H9 (cell line): ENCODE results near the gene DECR2. TPM values are rescaled to one million over a fixed set of nuclear protein-coding genes. Genes with fewer than 3 reads are reported as not detected.

Experiments used
- DNase-seq: peaks from one replicate; pipeline ENCODE4 v3.0.0-alpha.2; 2017
- H2AFZ ChIP-seq: one replicate; pipeline ENCODE4 v1.6.1; 2013; ENCODE audit warnings: mild to moderate bottlenecking, low read length, control low read depth, moderate library complexity
- H2AK5ac ChIP-seq: 2 replicates; pipeline ENCODE4 v1.6.1; 2013; ENCODE audit warnings: low read length, control low read depth, mixed read lengths; ENCODE audit not compliant: insufficient read length
- H2BK120ac ChIP-seq: one replicate; pipeline ENCODE4 v1.6.1; 2013; ENCODE audit warnings: low read depth, mild to moderate bottlenecking, low read length, control low read depth, inconsistent platforms; ENCODE audit not compliant: poor library complexity, severe bottlenecking
- H2BK12ac ChIP-seq: 2 replicates; pipeline ENCODE4 v1.6.1; 2013; ENCODE audit warnings: low read length, control low read depth, mixed read lengths, low read depth; ENCODE audit not compliant: insufficient read length
- H2BK15ac ChIP-seq: 2 replicates; pipeline ENCODE4 v1.6.1; 2013; ENCODE audit warnings: low read depth, low read length, control low read depth
- H2BK20ac ChIP-seq: one replicate; pipeline ENCODE4 v1.6.1; 2013; ENCODE audit warnings: low read depth, mild to moderate bottlenecking, low read length, control low read depth, inconsistent platforms; ENCODE audit not compliant: poor library complexity, severe bottlenecking
- H2BK5ac ChIP-seq: 2 replicates; pipeline ENCODE4 v1.6.1; 2013; ENCODE audit warnings: low read length, control low read depth, mixed read lengths; ENCODE audit not compliant: insufficient read length
- H3K14ac ChIP-seq: 2 replicates; pipeline ENCODE4 v1.6.1; 2013; ENCODE audit warnings: low read length, control low read depth; ENCODE audit not compliant: insufficient read depth
- H3K18ac ChIP-seq: 2 replicates; pipeline ENCODE4 v1.6.1; 2013; ENCODE audit warnings: low read depth, mild to moderate bottlenecking, mixed read lengths, low read length, control low read depth; ENCODE audit not compliant: insufficient read length
- H3K23ac ChIP-seq: 2 replicates; pipeline ENCODE4 v1.6.1; 2013; ENCODE audit warnings: low read length, control low read depth, mixed read lengths, low read depth; ENCODE audit not compliant: insufficient read length
- H3K23me2 ChIP-seq: 2 replicates; pipeline ENCODE4 v1.6.1; 2013; ENCODE audit warnings: low read depth, mild to moderate bottlenecking, mixed read lengths, low read length, control low read depth; ENCODE audit not compliant: insufficient read length, poor library complexity, severe bottlenecking
- H3K27ac ChIP-seq: 2 replicates; pipeline ENCODE4 v1.5.1; 2013; ENCODE audit warnings: low read length, control low read depth, mixed read lengths, low read depth; ENCODE audit not compliant: insufficient read length
- H3K27me3 ChIP-seq: 2 replicates; pipeline ENCODE4 v1.6.1; 2013; ENCODE audit warnings: low read length, control low read depth, inconsistent platforms; ENCODE audit not compliant: insufficient read depth
- H3K4ac ChIP-seq: 2 replicates; pipeline ENCODE4 v1.6.1; 2013; ENCODE audit warnings: low read depth, mild to moderate bottlenecking, control low read depth, inconsistent platforms, low read length, moderate library complexity
- H3K4me1 ChIP-seq: 2 replicates; pipeline ENCODE4 v1.6.1; 2013; ENCODE audit warnings: low read length, control low read depth, inconsistent platforms; ENCODE audit not compliant: insufficient read depth
- H3K4me2 ChIP-seq: 2 replicates; pipeline ENCODE4 v1.6.1; 2013; ENCODE audit warnings: low read length, control low read depth, mixed read lengths; ENCODE audit not compliant: insufficient read length, insufficient read depth
- H3K56ac ChIP-seq: 2 replicates; pipeline ENCODE4 v1.6.1; 2013; ENCODE audit warnings: low read depth, mild to moderate bottlenecking, mixed read lengths, low read length, control low read depth; ENCODE audit not compliant: insufficient read length
- H3K79me1 ChIP-seq: 2 replicates; pipeline ENCODE4 v1.6.1; 2013; ENCODE audit warnings: low read depth, mild to moderate bottlenecking, moderate library complexity, low read length, control low read depth, inconsistent platforms; ENCODE audit not compliant: insufficient read depth, poor library complexity, severe bottlenecking
- H3K79me2 ChIP-seq: 2 replicates; pipeline ENCODE4 v1.6.1; 2013; ENCODE audit warnings: low read length, control low read depth, inconsistent platforms; ENCODE audit not compliant: insufficient read depth
- H3K9ac ChIP-seq: 2 replicates; pipeline ENCODE4 v1.6.1; 2013; ENCODE audit warnings: low read length, control low read depth, mixed read lengths; ENCODE audit not compliant: insufficient read length; ENCODE audit errors: extremely low read depth
- H3K9me3 ChIP-seq: one replicate; pipeline ENCODE4 v1.6.1; 2013; ENCODE audit warnings: low read depth, low read length, inconsistent platforms; ENCODE audit not compliant: control insufficient read depth
- H3T11ph ChIP-seq: one replicate; pipeline ENCODE4 v1.6.1; 2013; ENCODE audit warnings: mild to moderate bottlenecking, low read length, control low read depth, inconsistent platforms
- H4K20me1 ChIP-seq: one replicate; pipeline ENCODE4 v1.6.1; 2013; ENCODE audit not compliant: control insufficient read depth, insufficient read length, insufficient read depth
- H4K5ac ChIP-seq: 2 replicates; pipeline ENCODE4 v1.6.1; 2013; ENCODE audit warnings: low read depth, mild to moderate bottlenecking, mixed read lengths, low read length, control low read depth; ENCODE audit not compliant: insufficient read length
- H4K8ac ChIP-seq: replicated peaks from 2 replicates; pipeline ENCODE4 v1.6.1; 2013; ENCODE audit warnings: low read length, control low read depth, mixed read lengths, low read depth; ENCODE audit not compliant: insufficient read length
- H4K91ac ChIP-seq: 2 replicates; pipeline ENCODE4 v1.6.1; 2013; ENCODE audit warnings: low read depth, mild to moderate bottlenecking, moderate library complexity, mixed read lengths, low read length, control low read depth; ENCODE audit not compliant: insufficient read length
- H3K27ac Mint-ChIP-seq, 3 experiments: 2 replicates in 2 of 3; 3 replicates in 1 of 3; pipeline ENCODE4 v1.8.0; 2020 to 2021; ENCODE audit warnings: mixed read lengths in 3 of 3, mild to moderate bottlenecking in 1 of 3, moderate library complexity in 1 of 3
- H3K27me3 Mint-ChIP-seq: 2 replicates; pipeline ENCODE4 v1.8.0; 2021; ENCODE audit warnings: low read depth, mild to moderate bottlenecking, moderate library complexity, mixed read lengths
- H3K36me3 Mint-ChIP-seq, 3 experiments: 2 replicates in 2 of 3; 3 replicates in 1 of 3; pipeline ENCODE4 v1.8.0; 2020 to 2021; ENCODE audit warnings: low read depth in 3 of 3, mixed read lengths in 3 of 3; ENCODE audit not compliant: insufficient read depth in 1 of 3
- H3K4me1 Mint-ChIP-seq, 2 experiments: 2 replicates each; pipeline ENCODE4 v1.8.0; 2020; ENCODE audit warnings: mixed read lengths in 2 of 2
- H3K4me3 Mint-ChIP-seq, 2 experiments: 2 replicates in 1 of 2; 3 replicates in 1 of 2; pipeline ENCODE4 v1.8.0; 2020 to 2021; ENCODE audit warnings: mild to moderate bottlenecking in 2 of 2, mixed read lengths in 2 of 2, moderate library complexity in 1 of 2
- H3K9me3 Mint-ChIP-seq, 2 experiments: 2 replicates in 1 of 2; 3 replicates in 1 of 2; pipeline ENCODE4 v1.8.0; 2020; ENCODE audit warnings: mild to moderate bottlenecking in 2 of 2, mixed read lengths in 2 of 2, moderate library complexity in 1 of 2
- WGBS: extraction: QIAGEN DNeasy Blood & Tissue Kit; methylation state at CpG from one replicate; pipeline ENCODE4 v1.1.7; 2013; ENCODE audit warnings: missing lambda C conversion rate, low lambda C conversion rate, mixed read lengths; ENCODE audit not compliant: insufficient read length; ENCODE audit errors: extremely low coverage; 5-methylcytosine and 5-hydroxymethylcytosine counted together
- total RNA-seq: library from RNA; stranded (reverse); gene quantifications from 2 replicates; pipeline ENCODE4 v1.2.1, GENCODE V29; 2021
- TF ChIP-seq, protein P1 (sequence below): fragments of 200-600 bp; sonication (generic); conservative IDR thresholded peaks from 3 replicates; pipeline ENCODE4 v1.8.0; 2021; ENCODE audit warnings: antibody characterized with exemption, mild to moderate bottlenecking

The DECR2 gene
- total RNA-seq, 1 experiment from 2014 or later: 39.3 TPM

DNA sequence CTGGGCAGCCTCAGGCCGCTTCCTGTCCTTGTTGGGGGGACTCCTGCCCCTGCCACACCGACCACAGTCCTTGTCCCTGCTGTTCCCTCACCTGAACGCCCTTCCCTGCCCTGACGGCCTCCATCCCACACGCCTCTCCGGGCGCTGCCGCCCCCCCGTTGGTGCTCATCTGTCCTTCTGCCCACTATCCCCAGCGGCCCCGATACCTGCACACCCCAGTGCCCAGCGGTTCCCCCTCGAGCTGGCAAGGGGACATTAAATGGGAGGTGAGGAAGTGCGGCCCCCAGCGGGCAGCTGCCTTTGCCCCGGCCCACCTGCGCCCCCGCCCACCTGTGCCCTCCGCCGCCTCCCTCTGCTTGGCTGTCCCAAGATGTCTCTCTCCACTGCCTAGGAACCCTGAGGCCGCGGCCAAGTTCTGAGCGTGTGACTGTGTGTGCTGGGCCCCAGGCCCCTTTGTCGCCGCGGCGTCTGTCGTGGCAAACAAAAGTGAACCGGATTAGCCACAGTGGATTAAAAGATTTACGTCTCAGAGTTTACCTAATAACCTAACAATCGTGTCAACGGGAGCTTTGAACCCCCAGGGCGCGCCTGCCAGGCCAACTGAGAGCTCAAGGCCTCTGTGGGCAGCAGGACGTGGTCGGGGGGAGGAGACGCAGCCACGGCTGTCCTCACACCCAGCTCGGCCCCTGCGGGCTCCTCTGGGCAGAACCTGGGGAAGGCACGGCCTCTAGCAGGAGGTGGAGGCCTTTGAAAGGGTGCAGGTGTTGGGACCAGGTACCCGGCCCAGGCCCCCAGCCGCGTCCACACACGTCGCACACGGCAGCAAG, 41.6 kb upstream of the DECR2 start:
- H3K4me3 Mint-ChIP-seq: no peak overlapping the region

More for the DNA sequence above, 41.6 kb upstream of the DECR2 start:
- Histone ChIP-seq H2BK12ac (no peak overlapping the region), H4K20me1 (no peaks in the 10 kb centered on the region), H3K4ac (no peak overlapping the region), H2AK5ac (no peak overlapping the region), H2BK20ac (no peak overlapping the region), H2BK120ac (no peak overlapping the region), H3T11ph (no peak overlapping the region), H4K5ac (no peak overlapping the region), H3K23ac (no peak overlapping the region), H3K9me3 (no peaks in the 10 kb centered on the region), H3K79me2 (no peaks in the 10 kb centered on the region), H3K4me1 (no peaks in the 10 kb centered on the region), H2BK15ac (no peak overlapping the region), H2AFZ (no peak overlapping the region), H3K79me1 (no peaks in the 10 kb centered on the region), H3K14ac (no peak overlapping the region), H2BK5ac (no peak overlapping the region), H3K27me3 (no peaks in the 10 kb centered on the region), H3K23me2 (no peaks in the 10 kb centered on the region), H4K8ac (no peak overlapping the region), H4K91ac (no peak overlapping the region), H3K9ac (no peak overlapping the region), H3K56ac (no peak overlapping the region), H3K18ac (no peak overlapping the region), H3K27ac (no peak overlapping the region), H3K4me2 (no peak overlapping the region)
- peaks cover 9% of the 10 kb centered on the region for H3K27me3 Mint-ChIP-seq
- WGBS: no CpG with 5 or more reads among the region's 47 CpGs
- H3K9me3 Mint-ChIP-seq: no peaks in the 10 kb centered on the region
- H3K36me3 Mint-ChIP-seq: no peaks in the 10 kb centered on the region
- DNase-seq: no peak
- TF ChIP-seq, protein P1, sequence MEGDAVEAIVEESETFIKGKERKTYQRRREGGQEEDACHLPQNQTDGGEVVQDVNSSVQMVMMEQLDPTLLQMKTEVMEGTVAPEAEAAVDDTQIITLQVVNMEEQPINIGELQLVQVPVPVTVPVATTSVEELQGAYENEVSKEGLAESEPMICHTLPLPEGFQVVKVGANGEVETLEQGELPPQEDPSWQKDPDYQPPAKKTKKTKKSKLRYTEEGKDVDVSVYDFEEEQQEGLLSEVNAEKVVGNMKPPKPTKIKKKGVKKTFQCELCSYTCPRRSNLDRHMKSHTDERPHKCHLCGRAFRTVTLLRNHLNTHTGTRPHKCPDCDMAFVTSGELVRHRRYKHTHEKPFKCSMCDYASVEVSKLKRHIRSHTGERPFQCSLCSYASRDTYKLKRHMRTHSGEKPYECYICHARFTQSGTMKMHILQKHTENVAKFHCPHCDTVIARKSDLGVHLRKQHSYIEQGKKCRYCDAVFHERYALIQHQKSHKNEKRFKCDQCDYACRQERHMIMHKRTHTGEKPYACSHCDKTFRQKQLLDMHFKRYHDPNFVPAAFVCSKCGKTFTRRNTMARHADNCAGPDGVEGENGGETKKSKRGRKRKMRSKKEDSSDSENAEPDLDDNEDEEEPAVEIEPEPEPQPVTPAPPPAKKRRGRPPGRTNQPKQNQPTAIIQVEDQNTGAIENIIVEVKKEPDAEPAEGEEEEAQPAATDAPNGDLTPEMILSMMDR: no peak
- H3K4me1 Mint-ChIP-seq: peaks cover 4 to 12% of the 10 kb centered on the region in 2 experiments; a peak in 3 of 4 replicates
- H3K27ac Mint-ChIP-seq: no peak overlapping the region
